ENCODE data around the gene TNFAIP8L2. TPM values are rescaled to one million over a fixed set of nuclear protein-coding genes. Genes with fewer than 3 reads are reported as not detected.

TNFAIP8L2 gene
- total RNA-seq, 1 experiment from 2014 or later: not detected

GRCh38 chr1:151146072-151146411, 10.4 kb upstream of the TNFAIP8L2 start:
- Histone ChIP-seq H3F3A (ENCODE audit: low read length, unreplicated experiment) (no peaks in the 10 kb centered on the region), H3K36me3 (ENCODE audit: low read depth, low read length) (no peaks in the 10 kb centered on the region), H3K27ac (ENCODE audit: low read length) (no peak overlapping the region), H3K9ac (ENCODE audit: low read length) (peak overlapping the region; percentile 49), H3K9me3 (ENCODE audit: low read length) (no peaks in the 10 kb centered on the region), H3K27me3 (ENCODE audit: low read length) (no peaks in the 10 kb centered on the region), H3K79me2 (ENCODE audit: low read length) (no peaks in the 10 kb centered on the region), H2AFZ (ENCODE audit: low read length) (peak overlapping the region; percentile 83), H3K4me2 (ENCODE audit: low read length) (peak overlapping the region; percentile 93), H3K4me1 (ENCODE audit: insufficient read depth, low read length) (peaks cover 8% of the 10 kb centered on the region; the same call in 1 of the 2 replicates), H4K20me1 (ENCODE audit: low read length) (no peaks in the 10 kb centered on the region), H3K4me3 (ENCODE audit: low read length) (peak overlapping the region; percentile 70), H3K9me2 (replicated peaks; ENCODE audit: low read length) (no peaks in the 10 kb centered on the region)
- intact Hi-C loops (cut with micrococcal nuclease): loop anchor here (5.0 kb wide), 1 partner anchor 44 kb away; no protein-coding TSS in a partner anchor
- ATAC-seq: no peak
- BruUV-seq (replicated peaks): no TSS peak
- CTCF ChIA-PET: no interaction called here
- POLR2A ChIA-PET (ENCODE audit: unreplicated experiment): no interaction called here
- DNase-seq: no peak
- no peak for TF ChIP-seq EZH2 (IDR thresholded peaks at IDR 0.05; ENCODE audit: low read length, unreplicated experiment)
- TF ChIP-seq, protein P1, sequence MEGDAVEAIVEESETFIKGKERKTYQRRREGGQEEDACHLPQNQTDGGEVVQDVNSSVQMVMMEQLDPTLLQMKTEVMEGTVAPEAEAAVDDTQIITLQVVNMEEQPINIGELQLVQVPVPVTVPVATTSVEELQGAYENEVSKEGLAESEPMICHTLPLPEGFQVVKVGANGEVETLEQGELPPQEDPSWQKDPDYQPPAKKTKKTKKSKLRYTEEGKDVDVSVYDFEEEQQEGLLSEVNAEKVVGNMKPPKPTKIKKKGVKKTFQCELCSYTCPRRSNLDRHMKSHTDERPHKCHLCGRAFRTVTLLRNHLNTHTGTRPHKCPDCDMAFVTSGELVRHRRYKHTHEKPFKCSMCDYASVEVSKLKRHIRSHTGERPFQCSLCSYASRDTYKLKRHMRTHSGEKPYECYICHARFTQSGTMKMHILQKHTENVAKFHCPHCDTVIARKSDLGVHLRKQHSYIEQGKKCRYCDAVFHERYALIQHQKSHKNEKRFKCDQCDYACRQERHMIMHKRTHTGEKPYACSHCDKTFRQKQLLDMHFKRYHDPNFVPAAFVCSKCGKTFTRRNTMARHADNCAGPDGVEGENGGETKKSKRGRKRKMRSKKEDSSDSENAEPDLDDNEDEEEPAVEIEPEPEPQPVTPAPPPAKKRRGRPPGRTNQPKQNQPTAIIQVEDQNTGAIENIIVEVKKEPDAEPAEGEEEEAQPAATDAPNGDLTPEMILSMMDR (conservative IDR thresholded peaks at IDR 0.05; ENCODE audit: low read depth, low read length): no peak
- no peak for TF ChIP-seq EZH2phosphoT487 (IDR thresholded peaks at IDR 0.05; ENCODE audit: borderline replicate concordance, low read length)

GRCh38 chr1:151146412-151147131, 9.9 kb upstream of the TNFAIP8L2 start, which contains the start of gene SEMA6C:
TSS of gene SEMA6C (minus strand) at chr1:151146631. CDS start at chr1:151142621, 4,010 bp downstream.
- peak; percentile 96 for DNase-seq
- no peaks in the 10 kb centered on the region for H3K79me2 ChIP-seq (ENCODE audit: low read length)
- CTCF ChIA-PET: no interaction called here

More at GRCh38 chr1:151146412-151147131, 9.9 kb upstream of the TNFAIP8L2 start, which contains the start of gene SEMA6C:
- Histone ChIP-seq H3K4me1 (ENCODE audit: insufficient read depth, low read length) (peaks cover 8% of the 10 kb centered on the region; the same call in 1 of the 2 replicates), H3K4me3 (ENCODE audit: low read length) (peak within 1 kb of the TSS; percentile 70), H3F3A (ENCODE audit: low read length, unreplicated experiment) (no peaks in the 10 kb centered on the region), H3K4me2 (ENCODE audit: low read length) (peak within 1 kb of the TSS; percentile 93), H4K20me1 (ENCODE audit: low read length) (no peaks in the 10 kb centered on the region), H2AFZ (ENCODE audit: low read length) (peak within 1 kb of the TSS; percentile 83), H3K9ac (ENCODE audit: low read length) (peak within 1 kb of the TSS; percentile 49), H3K27me3 (ENCODE audit: low read length) (no peaks in the 10 kb centered on the region), H3K9me2 (replicated peaks; ENCODE audit: low read length) (no peaks in the 10 kb centered on the region), H3K36me3 (ENCODE audit: low read depth, low read length) (no peaks in the 10 kb centered on the region), H3K9me3 (ENCODE audit: low read length) (no peaks in the 10 kb centered on the region), H3K27ac (ENCODE audit: low read length) (no peak within 1 kb of the TSS)
- TF ChIP-seq EZH2phosphoT487 (IDR thresholded peaks at IDR 0.05; ENCODE audit: borderline replicate concordance, low read length) (no peak), EZH2 (IDR thresholded peaks at IDR 0.05; ENCODE audit: low read length, unreplicated experiment) (no peak)
- TF ChIP-seq, protein P1 (conservative IDR thresholded peaks at IDR 0.05; ENCODE audit: low read depth, low read length): no peak
- intact Hi-C loops (cut with micrococcal nuclease): loop anchor here (5.0 kb wide), 1 partner anchor 44 kb away; no protein-coding TSS in a partner anchor
- TSS peak; percentile 90 for BruUV-seq (replicated peaks)
- POLR2A ChIA-PET (ENCODE audit: unreplicated experiment): no interaction called here
- peak; percentile 100 for ATAC-seq

Measured in PC-3 (cell line).